SKM-1 treated with dmso at 0.1 percent for 144 hours (cell line): ENCODE data around the gene TPCN2.

ENCODE experiments used
- DNase-seq: peaks from one replicate; lab custom pipeline; 2025; ENCODE audit not compliant: unreplicated experiment; lab: John Stamatoyannopoulos, UW

The TPCN2 gene

DNA sequence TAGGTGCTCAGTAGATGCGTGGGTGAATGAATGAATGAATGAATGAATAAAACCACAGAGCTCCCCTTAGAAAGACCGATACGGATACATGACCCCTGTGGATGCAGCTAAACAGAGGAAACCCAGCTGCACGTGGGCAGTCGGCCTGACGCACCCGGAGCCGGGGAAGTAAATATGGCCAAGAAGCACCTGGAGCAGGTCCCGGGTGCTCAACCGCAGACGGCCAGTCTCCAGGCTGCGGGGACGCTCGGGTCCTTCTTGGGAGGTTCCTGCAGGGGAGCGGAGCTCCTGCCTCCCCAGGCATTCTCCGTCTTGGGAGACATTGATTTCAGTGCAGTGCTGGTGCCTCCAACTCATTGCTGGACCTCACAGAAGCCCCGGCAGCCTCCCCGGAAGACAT lies 11.7 kb upstream of the TPCN2 start:
- no peak for DNase-seq

DNA sequence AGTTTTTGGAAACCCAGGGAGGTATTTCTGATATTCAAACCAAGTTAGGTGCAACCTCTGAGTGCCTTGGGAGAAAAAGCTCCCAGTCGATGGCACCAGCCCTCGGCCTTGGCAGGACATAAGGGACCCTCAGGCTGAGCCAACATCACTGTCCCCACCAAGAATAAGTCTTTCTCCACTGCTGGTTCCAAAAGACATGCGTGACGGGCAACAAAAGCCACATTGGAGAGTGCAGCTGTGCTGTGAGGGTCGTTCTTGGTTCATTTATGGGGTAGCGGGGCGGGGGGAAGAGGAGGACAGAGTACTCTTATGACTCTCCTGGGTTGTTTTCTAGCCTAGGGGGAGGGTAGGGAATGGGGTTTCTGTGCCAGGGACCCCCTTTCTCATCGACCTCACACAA lies 11.2 kb upstream of the TPCN2 start:
- no peak for DNase-seq

DNA sequence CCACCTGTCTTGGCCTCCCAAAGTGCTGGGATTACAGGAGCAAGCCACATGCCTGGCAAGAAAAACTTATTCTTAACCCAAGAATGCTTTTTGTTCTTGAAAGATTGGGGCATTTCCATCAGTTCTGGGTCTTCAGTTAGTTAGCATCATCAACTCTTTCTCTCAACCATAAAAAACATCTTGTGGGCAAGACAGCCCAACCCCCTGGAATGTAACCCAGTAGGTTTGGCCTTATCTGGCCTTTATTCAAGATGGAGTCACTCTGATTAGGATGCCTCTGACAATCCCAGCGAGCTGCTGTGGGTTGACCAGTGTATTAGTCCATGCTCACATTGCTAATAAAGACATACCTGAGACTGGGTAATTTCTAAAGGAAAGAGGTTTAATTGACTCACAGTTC lies 9.2 kb upstream of the TPCN2 start:
- DNase-seq = no peak

DNA sequence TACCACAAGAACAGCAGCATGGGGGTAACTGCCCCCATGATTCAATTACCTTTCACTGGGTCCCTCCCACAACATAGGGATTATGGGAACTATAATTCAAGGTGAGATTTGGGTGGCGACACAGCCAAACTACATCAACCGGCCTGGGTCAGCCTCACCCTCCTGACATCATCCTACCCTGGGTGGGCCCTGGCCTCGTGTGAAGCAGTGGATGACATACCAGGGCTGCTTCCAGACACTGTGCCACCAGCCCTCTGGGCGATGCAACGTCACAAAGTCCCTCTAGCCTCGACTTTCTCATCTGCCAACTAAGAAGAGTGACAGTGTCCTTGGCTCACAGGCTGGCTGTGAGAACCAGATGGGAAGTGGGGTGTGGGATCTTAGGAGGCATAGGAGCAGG lies 8.7 kb upstream of the TPCN2 start:
- DNase-seq = no peak

DNA sequence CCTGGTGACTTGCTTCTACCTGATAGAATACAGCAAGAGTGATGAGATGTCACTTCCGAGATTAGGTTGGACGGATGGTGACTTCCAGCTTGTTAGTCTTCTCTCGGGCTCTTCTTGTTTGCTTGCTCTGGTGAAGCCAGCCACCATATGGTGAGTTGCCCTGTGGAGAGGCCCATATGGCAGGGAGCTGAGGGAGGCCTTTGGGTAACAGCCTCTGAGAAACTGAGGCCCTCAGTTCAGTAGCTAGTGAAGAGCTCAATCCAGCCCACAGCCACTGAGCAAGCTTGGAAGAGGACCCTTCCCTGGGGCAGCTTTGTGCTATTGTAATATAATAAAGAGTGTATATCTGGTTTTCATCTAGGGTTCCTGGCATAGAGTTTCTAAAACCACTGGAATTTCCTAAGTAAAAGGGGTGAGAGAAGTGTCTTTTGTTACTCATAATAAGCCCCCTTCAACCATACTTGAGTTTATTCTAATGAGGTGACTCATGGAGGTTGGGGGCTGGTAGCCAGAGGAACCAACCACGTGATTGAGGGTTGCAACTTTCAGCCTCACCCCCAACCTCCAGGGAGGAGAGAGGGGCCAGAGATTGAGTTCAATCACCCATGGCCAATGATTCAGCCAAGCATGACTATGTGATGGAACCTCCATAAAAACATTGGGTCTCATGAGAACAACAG lies 8.0 kb upstream of the TPCN2 start:
- no peak for DNase-seq

DNA sequence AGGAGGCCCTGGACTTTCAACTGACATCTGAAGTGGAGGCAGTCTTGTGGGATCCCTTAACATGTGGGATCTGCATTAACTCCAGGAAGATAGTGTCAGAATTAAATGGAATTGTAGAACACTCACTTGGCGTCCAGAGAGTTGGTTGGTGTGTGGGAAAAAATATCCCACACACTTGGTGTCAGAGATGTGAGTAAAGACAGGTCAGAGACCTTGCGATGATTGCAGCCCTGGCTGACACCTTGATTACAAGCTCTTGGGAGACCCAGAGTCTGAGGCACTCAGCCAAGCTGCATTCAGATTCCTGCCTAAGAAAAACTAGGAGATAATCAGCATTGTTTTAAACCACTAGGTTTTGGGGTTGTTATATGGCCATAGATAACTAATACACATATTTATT lies 7.2 kb upstream of the TPCN2 start:
- DNase-seq = no peak

DNA sequence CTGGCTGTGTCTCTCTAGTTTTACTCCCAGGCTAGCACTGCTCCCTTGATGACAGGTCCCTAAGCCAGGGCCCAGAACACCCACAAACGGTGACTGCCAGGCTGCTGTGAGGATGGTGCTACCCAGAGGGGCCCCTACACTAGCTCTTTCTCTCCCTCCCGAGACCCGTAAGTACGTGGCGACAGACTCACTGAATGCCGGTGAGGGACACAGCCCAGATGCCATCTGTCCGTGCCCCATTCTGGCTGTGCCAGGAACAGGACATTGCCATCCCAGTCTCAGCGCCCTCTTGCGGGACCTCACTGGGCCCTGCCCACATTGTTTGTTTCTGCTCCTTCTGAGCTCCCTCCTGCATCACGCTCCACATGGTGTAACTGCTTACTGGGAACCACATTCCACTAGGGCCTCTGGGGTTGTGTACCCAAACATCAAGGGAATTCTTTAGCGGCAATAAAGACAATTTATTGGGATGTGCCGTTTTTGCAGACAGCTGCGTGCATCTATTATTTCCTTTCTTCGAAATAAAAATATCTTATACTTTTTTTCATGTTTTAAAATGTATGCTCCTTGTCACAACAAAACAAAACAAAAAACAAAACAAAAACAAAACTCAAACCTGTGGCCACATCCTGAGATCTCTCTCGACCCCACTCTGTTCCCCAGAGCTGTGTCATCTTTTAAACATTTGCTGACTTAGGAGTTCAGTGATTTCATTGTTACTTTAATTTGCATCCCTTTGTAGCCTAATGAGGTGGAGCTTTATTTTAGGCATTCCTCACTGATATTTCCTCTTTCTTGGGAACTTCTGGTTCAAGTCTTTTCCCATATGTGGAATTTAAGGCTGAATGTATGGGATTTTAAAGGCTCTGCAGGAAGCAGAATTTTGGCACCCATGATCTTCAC lies 4.4 kb upstream of the TPCN2 start:
- DNase-seq = no peak

DNA sequence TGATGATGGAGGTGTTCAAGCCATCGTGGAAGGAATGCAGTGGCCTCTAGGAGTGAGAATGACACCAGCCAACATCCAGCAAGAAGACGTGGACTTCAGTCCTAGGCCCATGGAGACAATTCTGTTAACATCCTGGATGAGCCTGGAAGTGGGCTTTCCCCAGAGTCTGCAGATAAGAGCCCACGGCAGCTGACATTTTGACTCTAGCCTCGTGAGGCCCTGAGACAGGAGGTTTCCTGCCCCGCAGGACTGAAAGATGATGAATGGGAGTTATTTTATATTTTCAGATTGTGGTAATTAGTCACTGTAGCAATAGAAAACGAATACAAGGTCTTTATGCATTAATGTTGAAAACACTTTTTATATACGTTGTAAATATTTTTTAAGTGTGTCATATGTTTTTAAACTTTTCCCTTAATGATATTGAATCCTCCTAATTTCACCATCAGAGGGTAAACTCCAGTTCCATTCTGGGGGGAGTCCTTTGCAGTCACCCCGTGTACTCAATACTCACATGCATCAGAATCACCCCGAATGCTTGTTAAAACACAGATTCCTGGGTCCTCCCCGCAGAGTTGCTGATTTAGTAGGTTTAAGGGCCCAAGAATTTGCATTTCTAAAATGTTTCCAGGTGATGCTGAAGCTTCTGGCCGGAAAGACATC lies 570 bp upstream of the TPCN2 start:
- DNase-seq = no peak

DNA sequence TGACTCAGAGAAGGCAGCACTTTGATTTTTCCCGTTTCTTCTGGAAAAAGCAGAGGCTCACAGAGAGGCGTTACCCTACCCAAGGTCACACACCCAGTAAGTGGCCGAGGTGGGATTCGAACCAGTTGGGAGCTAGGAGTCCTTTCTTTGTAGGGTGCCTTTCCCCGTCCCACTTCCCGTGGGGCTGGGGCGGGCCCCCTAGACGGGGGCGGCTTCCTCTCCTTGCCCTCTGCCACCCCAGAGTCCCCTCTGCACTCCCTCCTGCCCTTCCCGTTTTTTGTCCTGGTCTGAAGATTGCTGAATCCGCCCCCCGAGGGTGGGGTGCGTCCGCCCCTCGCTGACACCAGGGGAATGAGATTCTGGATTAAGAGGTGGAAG lies 747 bp downstream of the TPCN2 start:
- DNase-seq = no peak

DNA sequence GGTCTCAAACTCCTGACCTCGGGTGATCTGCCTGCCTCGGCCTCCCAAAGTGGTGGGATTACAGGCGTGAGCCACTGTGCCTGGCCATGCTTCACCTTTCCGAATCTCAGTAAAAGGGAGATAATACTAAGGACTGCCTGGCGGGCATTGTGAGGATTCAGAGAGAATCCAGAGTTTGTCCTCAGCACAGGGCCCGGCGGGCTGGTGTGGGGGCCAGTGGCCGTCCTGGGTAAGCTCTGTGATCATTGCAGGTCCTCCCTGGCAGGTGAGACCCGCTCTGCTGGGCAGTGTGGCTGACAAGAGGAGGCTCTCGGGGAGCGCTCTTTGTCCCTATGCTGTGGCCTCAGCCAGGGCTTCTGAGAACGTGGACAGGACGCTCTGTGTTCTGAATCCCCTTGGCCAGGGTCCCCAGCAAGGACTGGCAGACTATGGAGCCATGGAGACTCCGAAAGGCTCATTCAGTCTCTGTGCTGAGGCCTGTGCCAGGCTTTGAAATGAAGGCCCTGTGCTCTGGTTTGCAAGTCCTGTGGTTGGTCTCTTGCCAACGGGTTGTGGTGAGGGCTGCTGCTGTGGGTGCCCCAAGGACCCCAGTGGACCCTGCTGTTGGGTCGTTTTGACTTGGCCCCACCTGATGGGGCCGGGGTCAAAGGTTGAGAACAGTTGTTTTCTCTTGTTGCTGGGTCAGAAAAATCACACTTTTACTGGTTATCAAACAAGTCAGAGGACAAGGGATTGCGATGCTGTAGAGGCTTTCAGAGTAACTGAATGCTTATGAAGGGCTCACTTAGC lies 2.1 kb downstream of the TPCN2 start:
- DNase-seq = no peak

DNA sequence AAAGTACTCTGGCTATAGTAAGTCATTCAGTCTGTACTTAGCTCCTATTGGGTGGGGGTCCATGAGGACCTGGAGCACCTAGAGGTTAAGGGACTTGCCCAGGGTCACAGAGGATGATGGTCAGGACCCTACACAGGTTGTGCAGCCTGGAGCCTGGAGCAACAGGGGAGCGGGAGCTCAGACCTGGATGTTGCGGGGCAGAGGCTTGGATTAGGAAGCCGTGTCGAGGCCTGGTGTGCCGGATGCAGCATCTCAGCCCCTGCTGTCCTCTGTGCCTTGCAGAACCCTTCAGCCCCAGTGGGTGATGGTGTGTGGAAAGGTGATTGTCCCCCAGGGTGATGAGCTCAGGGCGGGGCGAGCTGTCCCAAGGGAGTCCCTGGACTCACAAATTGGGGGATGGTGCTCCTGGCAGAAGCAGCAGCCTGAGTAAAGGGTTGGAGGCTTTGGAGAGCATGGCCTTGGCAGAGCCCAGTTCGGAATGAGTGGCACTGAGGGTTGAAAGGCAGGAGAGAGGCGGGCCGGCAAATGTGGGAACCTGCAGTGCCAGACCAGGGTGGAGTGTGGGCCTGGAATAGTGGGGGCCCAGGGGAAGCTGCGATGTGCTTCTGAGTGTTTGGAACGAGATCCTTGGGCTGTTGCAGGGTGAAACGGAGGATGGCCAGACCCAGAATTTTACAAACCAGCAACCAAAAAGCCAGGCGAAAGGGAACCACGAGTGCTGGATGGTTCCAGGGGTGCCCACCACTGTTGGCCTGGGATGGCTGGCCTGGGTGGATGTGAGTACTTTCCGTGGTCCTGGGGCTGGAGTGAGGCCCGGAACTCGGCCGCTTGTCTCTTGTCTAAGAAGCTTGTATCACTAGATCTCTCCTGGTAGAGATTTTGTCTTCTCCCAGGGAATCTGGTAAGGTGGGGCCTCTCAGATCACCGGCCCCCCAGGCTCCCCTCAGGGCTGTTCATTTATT lies 2.9 kb downstream of the TPCN2 start:
- no peak for DNase-seq

DNA sequence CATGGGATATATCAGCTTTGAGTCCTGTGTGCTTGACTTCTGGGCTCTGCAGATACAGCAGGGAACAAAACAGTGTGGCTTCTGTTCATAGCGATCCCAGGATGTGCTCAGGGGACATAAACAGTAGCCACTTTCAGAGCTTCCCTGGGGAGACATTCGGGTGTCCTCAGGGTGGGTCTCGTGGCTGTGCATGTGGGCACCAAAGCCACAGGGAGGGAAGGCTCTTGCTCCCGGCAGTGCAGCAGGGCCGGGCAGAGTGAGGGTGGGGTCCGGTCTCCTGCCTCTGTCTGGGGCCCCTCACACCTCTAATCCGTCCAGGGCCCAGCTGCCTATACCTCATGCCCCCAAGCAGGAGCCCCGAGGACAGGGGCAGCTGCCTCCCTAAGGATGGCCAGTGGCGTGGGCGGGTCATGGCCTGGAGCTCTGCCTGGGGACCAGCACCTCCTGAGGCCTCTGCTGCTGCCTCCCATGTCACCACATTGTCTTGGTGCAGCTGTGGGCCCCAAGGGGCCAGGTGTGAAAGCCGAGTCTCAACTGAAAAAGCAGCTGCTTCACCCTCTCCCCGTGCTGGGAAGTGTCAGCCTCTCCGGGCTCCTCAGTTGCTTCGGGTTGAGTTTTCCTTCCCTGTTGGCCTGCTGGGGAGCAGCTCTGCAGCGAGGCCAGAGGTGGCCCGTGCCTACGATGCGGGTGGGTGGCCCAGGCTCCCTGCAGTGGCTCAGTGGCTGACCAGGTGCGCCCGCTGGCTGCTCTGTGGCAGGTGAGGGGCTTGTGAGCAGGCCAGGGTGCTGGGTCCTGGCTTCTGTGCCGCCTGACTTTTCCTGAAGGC lies 3.8 kb downstream of the TPCN2 start:
- DNase-seq = no peak

DNA sequence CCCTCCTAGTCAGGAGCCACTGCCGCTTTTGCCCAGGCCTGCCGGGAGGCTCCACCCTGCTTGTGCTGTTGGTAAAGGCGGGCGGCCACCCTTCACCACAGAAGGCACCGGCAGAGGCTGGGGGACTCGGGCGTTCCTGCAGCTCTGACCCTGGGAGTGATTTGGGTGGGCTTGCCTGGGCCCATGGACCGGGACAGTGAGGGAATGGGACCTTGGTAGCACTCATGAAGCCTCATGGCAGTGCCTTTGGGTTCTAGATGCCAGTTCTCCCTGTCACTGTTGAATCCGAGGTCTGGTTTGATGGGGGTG lies 4.4 kb downstream of the TPCN2 start:
- DNase-seq = no peak

DNA sequence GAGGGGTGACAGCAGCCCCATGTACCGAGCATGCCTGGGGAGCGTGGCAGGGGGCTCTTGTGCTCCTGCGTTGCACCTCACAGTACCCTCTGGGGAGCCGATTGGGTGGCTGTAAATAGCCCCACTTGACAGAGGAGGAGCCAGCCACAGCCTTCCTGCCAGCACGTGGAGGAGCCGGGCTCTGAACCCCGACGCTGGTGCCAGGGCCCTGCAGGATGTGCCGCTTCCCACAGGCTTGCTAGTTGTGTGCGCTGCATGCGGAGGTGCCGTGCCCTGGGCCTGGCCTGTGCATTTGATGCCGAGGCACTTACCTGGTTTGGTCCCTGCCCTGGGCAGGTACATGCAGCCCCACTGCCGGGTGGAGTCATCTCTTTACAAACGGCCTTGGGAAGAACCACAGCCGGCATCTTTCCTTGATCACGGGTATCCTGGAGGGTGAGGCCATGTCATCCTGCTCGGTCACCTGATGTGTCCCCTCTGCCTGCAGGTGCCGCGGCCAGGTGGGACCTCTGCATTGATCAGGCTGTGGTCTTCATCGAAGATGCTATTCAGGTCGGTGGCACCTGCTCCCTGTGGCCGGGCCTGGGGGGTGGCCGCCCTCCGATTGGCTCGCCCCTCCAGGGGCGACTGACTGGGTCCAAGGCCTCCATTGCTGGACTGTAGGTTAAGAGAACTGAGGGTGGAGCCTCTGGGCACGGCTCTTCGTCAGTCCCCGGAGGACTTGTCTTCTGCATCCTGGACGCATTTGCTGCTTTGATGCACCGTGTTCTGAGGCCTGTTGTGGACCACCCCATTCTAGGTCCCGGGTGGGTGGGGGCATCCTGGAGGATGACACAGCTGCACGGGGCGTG lies 5.0 kb downstream of the TPCN2 start:
- no peak for DNase-seq

DNA sequence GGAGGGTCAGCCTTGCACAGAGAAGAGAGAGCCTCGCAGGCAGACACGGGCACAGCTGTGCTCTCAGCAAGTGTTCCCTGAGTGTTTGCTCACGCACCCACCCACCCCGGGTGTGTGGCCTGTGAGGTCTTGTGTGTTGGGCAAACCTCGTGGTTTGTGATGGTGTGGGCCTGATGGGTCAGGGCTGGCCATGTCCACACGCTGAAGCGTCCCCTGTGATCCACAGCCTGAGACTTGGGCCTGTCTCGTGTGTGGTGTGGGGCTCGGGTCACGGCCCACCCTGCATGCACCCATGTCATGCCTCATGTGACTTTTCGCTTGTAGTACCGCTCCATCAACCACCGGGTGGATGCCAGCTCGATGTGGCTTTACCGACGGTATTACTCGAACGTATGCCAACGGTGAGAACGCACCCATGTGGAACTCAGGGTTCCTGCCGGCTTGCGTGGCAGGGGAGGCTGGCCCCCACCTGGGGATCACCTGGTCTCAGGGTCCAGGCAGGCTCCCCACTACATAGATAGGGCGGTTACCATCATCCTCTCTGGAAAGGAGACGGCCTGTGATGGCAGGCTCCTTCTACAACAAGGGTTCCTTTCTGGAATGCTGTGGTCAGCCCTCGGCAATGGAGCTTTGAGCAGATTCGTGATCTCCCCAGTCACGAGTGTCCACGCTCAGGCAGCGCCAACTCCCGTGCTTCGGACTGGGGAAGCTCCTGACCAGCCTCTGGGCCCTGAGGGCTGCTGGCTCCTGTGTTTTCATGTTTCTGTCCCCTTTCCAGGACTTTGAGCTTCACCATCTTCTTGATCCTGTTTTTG lies 5.9 kb downstream of the TPCN2 start:
- no peak for DNase-seq

DNA sequence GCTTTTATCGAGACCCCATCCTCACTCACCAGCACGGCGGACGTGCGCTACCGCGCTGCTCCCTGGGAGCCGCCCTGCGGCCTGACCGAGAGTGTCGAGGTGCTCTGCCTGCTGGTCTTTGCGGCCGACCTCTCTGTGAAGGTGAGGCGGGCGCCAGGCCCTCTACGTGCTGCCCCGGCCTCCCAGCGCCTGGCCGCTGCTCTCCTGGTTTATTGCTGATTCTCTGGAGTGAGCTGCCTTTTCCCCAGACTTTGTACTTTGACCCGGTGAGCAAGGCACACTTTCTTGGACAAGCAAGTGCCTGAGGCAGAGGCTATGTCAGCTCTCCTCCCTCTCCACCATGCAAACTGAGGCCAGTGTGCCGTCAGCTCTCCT lies 6.5 kb downstream of the TPCN2 start:
- no peak for DNase-seq

DNA sequence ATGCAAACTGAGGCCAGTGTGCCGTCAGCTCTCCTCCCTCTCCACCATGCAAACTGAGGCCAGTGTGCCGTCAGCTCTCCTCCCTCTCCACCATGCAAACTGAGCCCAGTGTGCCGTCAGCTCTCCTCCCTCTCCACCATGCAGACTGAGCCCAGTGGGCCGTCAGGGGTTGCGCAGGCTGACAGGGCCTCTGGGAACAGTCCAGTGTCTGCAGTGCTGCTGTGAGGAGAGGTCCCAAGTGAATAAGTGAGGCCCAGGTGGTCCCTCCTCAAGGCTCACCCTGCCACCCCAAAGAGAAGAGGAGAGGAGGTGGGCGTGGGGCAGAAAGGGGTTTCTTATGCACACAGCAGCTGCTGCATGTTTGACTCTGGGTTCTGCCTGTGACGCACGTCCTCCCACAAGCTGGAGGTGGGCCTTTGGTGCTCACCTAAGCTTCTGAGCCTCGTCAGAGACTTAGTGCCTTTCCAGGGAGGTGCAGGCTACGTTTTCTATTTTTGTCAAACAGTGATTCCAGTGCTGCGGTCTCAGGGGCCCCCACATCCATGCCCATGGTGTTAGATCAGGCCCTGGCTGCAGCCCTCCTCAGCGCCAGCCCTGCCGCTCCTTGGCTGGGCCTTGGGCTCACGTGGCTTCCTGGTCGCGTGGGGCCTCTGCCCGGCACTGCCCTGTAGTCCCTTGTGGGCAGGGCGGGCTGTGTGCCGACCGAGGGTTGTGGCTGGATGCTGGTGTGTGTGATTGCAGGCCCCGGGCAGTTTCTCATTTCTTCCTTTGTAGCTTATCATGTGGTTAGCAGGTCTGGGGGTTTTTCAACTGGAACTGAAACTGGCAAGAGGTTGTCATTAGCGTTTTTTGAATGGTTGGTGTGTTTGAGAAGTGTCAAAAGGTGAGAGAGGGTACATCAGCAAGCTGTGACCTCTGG lies 7.1 kb downstream of the TPCN2 start:
- DNase-seq = no peak
